NB4 (cell line): ENCODE data around the gene MYOM1.

Source experiments
- DNase-seq: peaks from one replicate; pipeline ENCODE4 v3.0.0; 2010; ENCODE audit warnings: low read depth
- H3K4me3 ChIP-seq: one replicate; pipeline ENCODE4 v1.5.1; 2011; ENCODE audit warnings: mild to moderate bottlenecking, low read depth, low read length, moderate library complexity
- MAX ChIP-seq: IDR thresholded peaks from 2 replicates; pipeline ENCODE4 v1.6.1; 2011; ENCODE audit warnings: low read depth, low read length
- MYC ChIP-seq: IDR thresholded peaks from 2 replicates; pipeline ENCODE4 v1.6.1; 2011; ENCODE audit warnings: low read depth, low read length
- POLR2A ChIP-seq: IDR thresholded peaks from 2 replicates; pipeline ENCODE4 v1.6.1; 2011; ENCODE audit warnings: mild to moderate bottlenecking; ENCODE audit not compliant: insufficient read length; ENCODE audit errors: extremely low read depth
- TF ChIP-seq, protein P1 (sequence below): IDR thresholded peaks from one replicate; pipeline ENCODE4 v1.5.1; 2012; ENCODE audit warnings: low read depth, low read length

Gene MYOM1

GRCh38 chr18:3186678-3187658, 32.8 kb downstream of the MYOM1 start:
- DNase-seq = no peak
- H3K4me3 ChIP-seq = no peak overlapping the region
- TF ChIP-seq POLR2A (no peak), MAX (no peak)

GRCh38 chr18:3184275-3184963, 35.3 kb downstream of the MYOM1 start:
- H3K4me3 ChIP-seq = no peak overlapping the region
- DNase-seq = no peak
- TF ChIP-seq MYC = no peak
- no peak for TF ChIP-seq POLR2A
- TF ChIP-seq MAX = no peak
- TF ChIP-seq, protein P1, sequence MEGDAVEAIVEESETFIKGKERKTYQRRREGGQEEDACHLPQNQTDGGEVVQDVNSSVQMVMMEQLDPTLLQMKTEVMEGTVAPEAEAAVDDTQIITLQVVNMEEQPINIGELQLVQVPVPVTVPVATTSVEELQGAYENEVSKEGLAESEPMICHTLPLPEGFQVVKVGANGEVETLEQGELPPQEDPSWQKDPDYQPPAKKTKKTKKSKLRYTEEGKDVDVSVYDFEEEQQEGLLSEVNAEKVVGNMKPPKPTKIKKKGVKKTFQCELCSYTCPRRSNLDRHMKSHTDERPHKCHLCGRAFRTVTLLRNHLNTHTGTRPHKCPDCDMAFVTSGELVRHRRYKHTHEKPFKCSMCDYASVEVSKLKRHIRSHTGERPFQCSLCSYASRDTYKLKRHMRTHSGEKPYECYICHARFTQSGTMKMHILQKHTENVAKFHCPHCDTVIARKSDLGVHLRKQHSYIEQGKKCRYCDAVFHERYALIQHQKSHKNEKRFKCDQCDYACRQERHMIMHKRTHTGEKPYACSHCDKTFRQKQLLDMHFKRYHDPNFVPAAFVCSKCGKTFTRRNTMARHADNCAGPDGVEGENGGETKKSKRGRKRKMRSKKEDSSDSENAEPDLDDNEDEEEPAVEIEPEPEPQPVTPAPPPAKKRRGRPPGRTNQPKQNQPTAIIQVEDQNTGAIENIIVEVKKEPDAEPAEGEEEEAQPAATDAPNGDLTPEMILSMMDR = no peak

DNA sequence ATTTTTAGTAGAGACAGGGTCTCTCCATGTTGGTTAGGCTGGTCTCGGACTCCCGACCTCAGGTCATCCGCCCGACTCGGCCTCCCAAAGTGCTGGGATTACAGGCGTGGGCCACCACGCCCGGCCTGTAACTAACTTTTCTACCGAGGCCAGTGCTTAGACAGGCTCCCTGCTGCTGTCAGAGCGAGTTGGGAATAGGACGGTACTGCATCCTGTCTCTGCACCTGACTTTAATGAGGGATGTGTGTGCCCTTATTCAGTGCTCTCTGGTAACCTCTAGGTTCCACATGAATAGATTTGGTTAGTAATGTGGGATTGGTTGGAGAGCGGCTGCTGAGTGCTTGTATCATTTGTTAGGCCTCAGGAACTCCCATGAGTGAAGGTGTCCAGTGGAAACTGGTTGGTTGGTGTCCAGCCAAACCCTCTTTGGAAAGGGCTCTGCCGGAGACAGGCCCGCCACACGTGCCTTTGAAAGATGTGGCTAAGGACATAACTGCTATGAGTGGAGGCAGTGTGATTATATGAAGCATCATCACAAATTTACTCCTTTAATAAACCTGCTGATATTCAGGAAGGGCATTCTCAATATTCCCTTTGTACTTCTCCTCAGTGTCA, 36.6 kb downstream of the MYOM1 start:
- TF ChIP-seq MAX (no peak), MYC (no peak), POLR2A (no peak)
- TF ChIP-seq, protein P1 = no peak
- no peak overlapping the region for H3K4me3 ChIP-seq
- no peak for DNase-seq

- no peak for TF ChIP-seq MAX
- TF ChIP-seq, protein P1 = no peak
- TF ChIP-seq MYC = no peak
- no peak for TF ChIP-seq POLR2A
- no peak overlapping the region for H3K4me3 ChIP-seq
- DNase-seq = no peak
These were observed 39.4 kb downstream of the MYOM1 start for GRCh38 chr18:3180325-3180724.

DNA sequence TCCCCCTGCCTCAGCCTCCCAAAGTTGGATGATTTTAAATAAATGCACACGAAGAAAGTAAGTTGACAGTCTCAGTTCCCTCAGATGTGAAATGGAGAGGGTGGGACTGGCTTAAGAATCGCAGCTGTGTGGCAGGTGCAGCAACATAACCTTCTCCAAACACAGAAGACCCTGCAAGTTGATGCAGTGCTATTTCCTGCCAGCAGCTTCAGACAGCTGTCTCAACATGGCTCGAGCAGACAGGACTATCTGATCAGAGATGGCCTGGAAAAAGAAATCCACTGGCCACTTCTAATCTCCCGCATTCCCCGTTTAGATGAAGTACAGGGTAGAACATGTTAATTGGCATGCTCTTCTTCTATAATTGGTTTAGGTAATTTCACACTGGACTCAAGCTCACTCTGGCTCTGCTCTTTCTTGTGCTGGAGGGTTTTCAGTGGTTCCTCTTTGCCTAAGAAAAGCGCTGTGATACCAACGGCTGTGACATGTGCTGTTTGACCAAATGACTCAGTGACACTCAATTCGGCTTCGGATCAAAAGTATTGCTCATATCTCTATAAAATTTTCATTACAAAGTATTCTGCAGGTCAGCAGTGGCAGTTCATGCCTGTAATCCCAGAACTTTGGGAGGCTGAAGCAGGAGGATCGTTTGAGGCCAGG, 40.2 kb downstream of the MYOM1 start:
- DNase-seq = peak; percentile 79
- H3K4me3 ChIP-seq = no peak overlapping the region
- TF ChIP-seq MAX = 0 out of 2 replicates have a peak, but pooled peaks have one; percentile 5
- TF ChIP-seq, protein P1 = no peak
